MM.1S (cell line): Measurements from ENCODE around the gene CXCR4.

ENCODE experiments used
- DNase-seq: peaks from one replicate; pipeline ENCODE4 v3.0.0-alpha.2; 2015
- H2AFZ ChIP-seq: fragments of 300-600 bp; sonication (generic); 2 replicates; pipeline ENCODE4 v1.6.0; 2016; ENCODE audit warnings: antibody characterized with exemption, low read length
- H3F3A ChIP-seq: fragments of 300-600 bp; sonication (generic); 2 replicates; pipeline ENCODE4 v1.6.1; 2016; ENCODE audit warnings: mild to moderate bottlenecking, antibody characterized with exemption, low read length, moderate library complexity, mixed read lengths; ENCODE audit not compliant: insufficient read depth
- H3K27ac ChIP-seq: fragments of 300-600 bp; sonication (generic); 2 replicates; pipeline ENCODE4 v1.5.1; 2016; ENCODE audit warnings: mild to moderate bottlenecking, low read length
- H3K27me3 ChIP-seq: fragments of 300-600 bp; sonication (generic); replicated peaks from 2 replicates; pipeline ENCODE4 v1.6.0; 2016; ENCODE audit warnings: low read length; ENCODE audit not compliant: insufficient read depth
- H3K36me3 ChIP-seq: fragments of 300-600 bp; sonication (generic); replicated peaks from 2 replicates; pipeline ENCODE4 v1.6.1; 2016; ENCODE audit warnings: mild to moderate bottlenecking, low read length, mixed read lengths; ENCODE audit not compliant: insufficient read depth
- H3K4me1 ChIP-seq: fragments of 300-600 bp; sonication (generic); 2 replicates; pipeline ENCODE4 v1.6.1; 2016; ENCODE audit warnings: low read length, mixed read lengths
- H3K4me2 ChIP-seq: fragments of 300-600 bp; sonication (generic); 2 replicates; pipeline ENCODE4 v1.6.0; 2016; ENCODE audit warnings: low read depth, low read length
- H3K4me3 ChIP-seq: fragments of 300-600 bp; sonication (generic); 2 replicates; pipeline ENCODE4 v1.5.1; 2016; ENCODE audit warnings: low read length, mixed read lengths
- H3K79me2 ChIP-seq: fragments of 300-600 bp; sonication (generic); 2 replicates; pipeline ENCODE4 v1.6.1; 2016; ENCODE audit warnings: mixed run types, low read length, mixed read lengths
- H3K9ac ChIP-seq: fragments of 300-600 bp; sonication (generic); 2 replicates; pipeline ENCODE4 v1.6.1; 2016; ENCODE audit warnings: low read length, mixed read lengths
- H3K9me2 ChIP-seq: fragments of 300-600 bp; sonication (generic); replicated peaks from 2 replicates; pipeline ENCODE4 v1.6.1; 2016; ENCODE audit warnings: mild to moderate bottlenecking, low read length, mixed read lengths; ENCODE audit not compliant: insufficient read depth
- H3K9me3 ChIP-seq: fragments of 300-600 bp; sonication (generic); replicated peaks from 2 replicates; pipeline ENCODE4 v1.6.1; 2016; ENCODE audit warnings: mild to moderate bottlenecking, low read length, mixed read lengths; ENCODE audit not compliant: insufficient read depth
- H4K20me1 ChIP-seq: fragments of 300-600 bp; sonication (generic); 2 replicates; pipeline ENCODE4 v1.6.1; 2016; ENCODE audit warnings: mild to moderate bottlenecking, low read length, moderate library complexity, mixed read lengths; ENCODE audit not compliant: insufficient read depth
- CTCF ChIP-seq: fragments of 300-600 bp; sonication (generic); IDR thresholded peaks from 2 replicates; pipeline ENCODE4 v1.5.1; 2016; ENCODE audit warnings: antibody characterized with exemption, low read length, mixed read lengths
- EZH2 ChIP-seq: fragments of 300-600 bp; sonication (generic); optimal IDR thresholded peaks from 2 replicates; pipeline ENCODE3; 2017; ENCODE audit warnings: low read depth, mild to moderate bottlenecking, antibody characterized with exemption, low read length, mixed read lengths
- EZH2phosphoT487 ChIP-seq: fragments of 300-600 bp; sonication (generic); IDR thresholded peaks from 2 replicates; pipeline ENCODE4 v1.6.1; 2018; ENCODE audit warnings: antibody characterized with exemption, low read length

CXCR4 gene

GRCh38 chr2:136117909-136118818 lies at the start of gene CXCR4:
Gene CXCR4, minus strand, starts transcription at chr2:136118149. Its CDS starts 89 bp downstream, at chr2:136118060.
- Histone ChIP-seq H3K9me3 (no peaks in the 10 kb centered on the region), H3K79me2 (peaks cover 36% of the 10 kb centered on the region), H3K27me3 (peaks cover 22% of the 10 kb centered on the region), H3F3A (peaks cover 22% of the 10 kb centered on the region; the same call in 1 of the 2 replicates), H3K4me2 (peak within 1 kb of the TSS; percentile 98), H2AFZ (peak within 1 kb of the TSS; percentile 80), H3K4me3 (peak within 1 kb of the TSS; percentile 85), H3K36me3 (peaks cover 19% of the 10 kb centered on the region), H3K9me2 (no peaks in the 10 kb centered on the region), H4K20me1 (peaks cover 13% of the 10 kb centered on the region; the same call in 1 of the 2 replicates), H3K9ac (peak within 1 kb of the TSS; percentile 79), H3K4me1 (peaks cover 12% of the 10 kb centered on the region), H3K27ac (peak within 1 kb of the TSS; percentile 83; the same call in 1 of the 2 replicates)
- TF ChIP-seq EZH2 (no peak), CTCF (peak; percentile 22), EZH2phosphoT487 (no peak)
- DNase-seq = peak; percentile 86

GRCh38 chr2:136164280-136164776 lies 46.4 kb upstream of the CXCR4 start:
- TF ChIP-seq EZH2 = no peak
- Histone ChIP-seq H3K27ac (no peak overlapping the region), H3K4me2 (no peak overlapping the region), H2AFZ (no peak overlapping the region), H3K9me3 (no peaks in the 10 kb centered on the region), H3K4me3 (no peak overlapping the region), H3F3A (no peaks in the 10 kb centered on the region), H3K4me1 (no peaks in the 10 kb centered on the region), H4K20me1 (no peaks in the 10 kb centered on the region), H3K27me3 (no peaks in the 10 kb centered on the region), H3K36me3 (no peaks in the 10 kb centered on the region), H3K9me2 (no peaks in the 10 kb centered on the region), H3K79me2 (no peaks in the 10 kb centered on the region), H3K9ac (no peak overlapping the region)
- DNase-seq = no peak

GRCh38 chr2:136162438-136162837 lies 44.5 kb upstream of the CXCR4 start:
- Histone ChIP-seq H4K20me1 (no peaks in the 10 kb centered on the region), H3K4me2 (no peak overlapping the region), H2AFZ (no peak overlapping the region), H3K4me3 (no peak overlapping the region), H3K27me3 (no peaks in the 10 kb centered on the region), H3F3A (no peaks in the 10 kb centered on the region), H3K4me1 (no peaks in the 10 kb centered on the region), H3K9me3 (no peaks in the 10 kb centered on the region), H3K9me2 (no peaks in the 10 kb centered on the region), H3K79me2 (no peaks in the 10 kb centered on the region), H3K27ac (no peak overlapping the region), H3K9ac (no peak overlapping the region), H3K36me3 (no peaks in the 10 kb centered on the region)
- no peak for TF ChIP-seq EZH2
- TF ChIP-seq EZH2phosphoT487 = no peak
- TF ChIP-seq CTCF = no peak
- no peak for DNase-seq

GRCh38 chr2:136156411-136156810 lies 38.5 kb upstream of the CXCR4 start:
- Histone ChIP-seq H3K4me3 (no peak overlapping the region), H3F3A (no peaks in the 10 kb centered on the region), H3K4me1 (peaks cover 6% of the 10 kb centered on the region), H3K27ac (no peak overlapping the region), H3K79me2 (no peaks in the 10 kb centered on the region), H2AFZ (no peak overlapping the region), H3K27me3 (no peaks in the 10 kb centered on the region), H3K9me2 (no peaks in the 10 kb centered on the region), H4K20me1 (no peaks in the 10 kb centered on the region), H3K9me3 (no peaks in the 10 kb centered on the region), H3K36me3 (no peaks in the 10 kb centered on the region), H3K4me2 (no peak overlapping the region), H3K9ac (no peak overlapping the region)
- DNase-seq = no peak
- TF ChIP-seq CTCF (no peak), EZH2 (no peak), EZH2phosphoT487 (no peak)
